GM12801 (cell line): ENCODE results near the gene ATP2C2.

ENCODE experiments used
- TF ChIP-seq, protein P1 (sequence below): IDR thresholded peaks from one replicate; pipeline ENCODE4 v1.5.1; 2011; ENCODE audit warnings: control low read depth; ENCODE audit not compliant: insufficient read length; ENCODE audit errors: extremely low read depth

The ATP2C2 gene

DNA sequence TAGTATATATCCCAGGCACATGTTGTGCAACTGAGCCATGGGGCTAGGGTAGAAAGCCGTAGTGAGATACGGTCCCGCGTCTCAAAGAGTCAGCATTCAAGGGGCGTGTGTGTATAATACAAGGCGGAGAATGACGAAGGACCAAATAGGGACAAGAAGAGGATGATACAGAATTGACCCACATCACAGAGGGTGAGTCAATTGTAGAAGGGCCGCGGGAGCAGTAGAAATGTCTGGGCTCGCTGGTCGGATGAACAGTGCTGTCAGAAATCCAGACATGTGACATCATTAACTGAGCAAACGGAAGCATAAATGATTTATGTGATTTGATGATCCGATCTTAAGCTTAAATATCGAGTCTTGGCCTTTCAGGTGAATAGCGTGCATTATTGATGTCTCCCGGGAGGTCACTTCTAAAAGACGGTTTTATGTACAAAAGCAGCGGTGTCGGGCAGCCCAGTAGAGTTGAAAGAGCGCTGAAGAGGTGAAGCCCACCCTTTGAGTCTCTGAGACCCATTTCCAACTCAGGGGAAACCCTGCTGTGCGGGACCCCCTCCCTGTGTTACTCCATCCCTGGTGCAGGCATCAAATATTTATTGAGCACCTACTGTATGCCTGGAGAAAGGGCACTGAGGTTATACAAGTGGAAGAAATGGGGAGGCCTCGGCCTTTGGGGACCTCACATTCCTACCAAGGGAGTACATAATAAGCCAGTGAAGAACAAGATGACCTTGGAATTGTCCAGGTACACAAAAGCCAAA lies 45.1 kb downstream of the ATP2C2 start:
- TF ChIP-seq, protein P1, sequence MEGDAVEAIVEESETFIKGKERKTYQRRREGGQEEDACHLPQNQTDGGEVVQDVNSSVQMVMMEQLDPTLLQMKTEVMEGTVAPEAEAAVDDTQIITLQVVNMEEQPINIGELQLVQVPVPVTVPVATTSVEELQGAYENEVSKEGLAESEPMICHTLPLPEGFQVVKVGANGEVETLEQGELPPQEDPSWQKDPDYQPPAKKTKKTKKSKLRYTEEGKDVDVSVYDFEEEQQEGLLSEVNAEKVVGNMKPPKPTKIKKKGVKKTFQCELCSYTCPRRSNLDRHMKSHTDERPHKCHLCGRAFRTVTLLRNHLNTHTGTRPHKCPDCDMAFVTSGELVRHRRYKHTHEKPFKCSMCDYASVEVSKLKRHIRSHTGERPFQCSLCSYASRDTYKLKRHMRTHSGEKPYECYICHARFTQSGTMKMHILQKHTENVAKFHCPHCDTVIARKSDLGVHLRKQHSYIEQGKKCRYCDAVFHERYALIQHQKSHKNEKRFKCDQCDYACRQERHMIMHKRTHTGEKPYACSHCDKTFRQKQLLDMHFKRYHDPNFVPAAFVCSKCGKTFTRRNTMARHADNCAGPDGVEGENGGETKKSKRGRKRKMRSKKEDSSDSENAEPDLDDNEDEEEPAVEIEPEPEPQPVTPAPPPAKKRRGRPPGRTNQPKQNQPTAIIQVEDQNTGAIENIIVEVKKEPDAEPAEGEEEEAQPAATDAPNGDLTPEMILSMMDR = no peak

DNA sequence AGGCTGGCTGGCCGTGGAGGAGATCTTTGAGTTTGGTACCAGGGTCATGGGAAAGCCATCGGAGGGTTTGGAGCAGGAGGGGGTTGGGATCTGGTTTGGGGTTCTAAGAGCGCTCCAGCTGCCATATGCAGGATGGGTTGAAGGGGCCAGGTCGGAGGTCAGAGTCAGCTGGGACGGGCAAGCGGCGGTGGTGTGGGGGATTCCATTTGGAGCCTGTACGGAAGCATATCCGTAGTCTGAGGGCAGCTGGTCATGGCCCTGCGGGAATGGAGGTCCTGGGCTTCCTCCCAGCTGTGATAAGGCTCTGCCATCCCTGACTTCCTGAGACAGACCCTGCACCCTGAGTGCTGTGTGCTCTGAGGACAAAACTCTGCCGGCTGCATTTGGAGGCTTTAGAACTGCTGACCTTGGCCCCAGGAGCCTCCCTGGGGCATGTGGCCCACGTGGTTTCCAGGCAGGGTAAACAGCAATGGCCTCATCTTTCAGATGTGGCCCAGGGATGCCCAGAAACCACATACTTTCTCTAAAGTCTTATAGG lies 46.5 kb downstream of the ATP2C2 start:
- TF ChIP-seq, protein P1 = no peak

DNA sequence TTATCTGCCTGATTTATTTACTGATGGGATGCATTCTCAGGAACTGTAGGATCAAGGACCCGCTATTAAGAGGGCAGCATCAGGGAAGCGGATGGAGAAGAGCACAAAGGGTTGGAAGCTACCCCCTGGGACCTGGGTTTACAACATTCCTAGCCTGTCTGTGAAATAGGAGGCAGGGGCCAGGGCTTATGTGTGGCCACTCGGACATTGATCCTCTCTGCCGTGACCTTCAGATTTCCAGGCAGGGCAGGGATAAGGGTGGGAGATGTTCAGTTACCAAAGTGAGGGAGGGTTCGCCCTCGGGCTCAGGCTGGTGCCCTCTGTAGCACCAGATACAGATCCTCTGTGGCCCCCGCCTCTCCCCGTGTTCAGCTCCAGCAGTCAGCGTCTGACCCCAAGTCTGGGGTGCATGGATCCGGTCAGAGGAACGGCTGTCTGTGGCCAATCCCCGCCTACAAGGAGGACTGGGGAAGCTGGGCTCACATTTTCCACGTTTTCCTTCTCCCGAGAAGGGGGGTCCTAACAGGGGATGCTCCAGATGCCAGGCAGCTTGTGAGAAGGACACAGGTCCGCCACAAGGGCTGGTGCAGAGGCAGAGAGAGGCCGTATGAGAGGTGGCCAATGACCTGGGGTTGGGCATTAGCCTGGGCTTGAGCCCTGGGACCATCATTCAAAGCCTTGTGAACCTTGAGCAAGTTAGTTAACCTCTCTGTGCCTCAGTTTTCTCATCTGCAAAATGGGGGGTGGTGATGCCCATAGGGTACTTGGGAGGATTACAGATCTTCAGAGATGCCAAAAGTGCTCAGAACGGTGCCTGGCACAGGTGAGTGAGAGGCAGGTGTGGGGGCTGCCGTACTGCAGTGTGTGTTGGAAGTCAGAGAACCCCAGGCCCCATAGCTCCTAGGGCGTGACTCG lies 48.3 kb downstream of the ATP2C2 start:
- TF ChIP-seq, protein P1 = no peak

DNA sequence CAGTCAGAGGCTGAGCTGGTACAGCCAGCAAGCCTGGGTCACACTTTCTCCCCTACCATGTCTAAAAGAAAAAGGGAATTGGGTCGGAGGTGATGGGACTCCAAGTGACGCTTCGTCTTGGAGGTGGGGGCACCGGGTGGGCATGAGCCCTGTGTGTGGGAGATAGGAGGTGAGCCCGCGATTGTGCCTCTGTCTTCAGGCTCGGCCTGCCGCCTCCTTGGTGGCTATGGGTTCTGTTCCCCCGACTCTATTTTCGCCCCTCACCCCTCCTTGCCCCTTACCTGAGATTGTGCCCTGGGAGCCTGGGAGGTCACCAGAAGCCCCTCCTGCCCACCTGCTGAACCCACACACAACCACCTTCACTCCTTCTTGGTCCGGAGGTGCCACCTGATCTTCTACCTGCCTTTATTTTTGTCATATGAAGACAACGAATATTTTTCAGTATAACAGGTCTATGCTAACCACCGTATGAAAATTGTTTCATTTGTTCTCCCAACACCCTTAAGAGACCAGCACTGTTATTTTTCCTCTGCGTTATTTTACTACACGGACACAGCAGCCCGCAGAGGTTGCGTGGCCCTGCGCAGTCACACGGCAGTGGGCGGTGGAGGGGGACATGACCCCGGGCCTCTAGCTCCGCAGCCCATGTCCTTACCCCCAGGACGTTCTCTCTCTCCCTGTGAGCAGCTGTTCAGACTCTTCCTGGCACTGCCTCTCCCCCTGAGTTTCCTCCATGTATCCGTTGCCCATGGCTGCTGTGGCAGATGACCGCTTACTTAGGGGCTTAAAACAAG lies 49.9 kb downstream of the ATP2C2 start:
- TF ChIP-seq, protein P1 = no peak

DNA sequence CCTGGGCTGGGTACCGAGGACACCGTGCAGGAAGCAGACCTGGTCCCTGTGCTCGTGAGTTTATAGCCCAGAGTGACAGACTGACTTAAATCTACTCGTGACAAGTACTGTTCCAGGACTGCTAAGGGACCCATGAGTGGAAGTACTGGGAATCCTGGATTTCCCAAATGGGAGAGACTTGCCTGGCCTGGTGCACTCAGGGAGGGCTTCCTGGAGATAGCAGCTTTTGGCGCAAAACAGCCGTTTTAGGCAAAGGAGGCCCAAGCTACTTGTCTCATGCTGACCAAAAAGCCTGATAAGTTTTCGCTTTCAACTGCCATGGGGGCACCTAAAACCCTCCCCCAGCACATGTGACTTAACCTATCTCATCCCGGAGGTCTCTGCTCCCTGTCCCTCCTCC lies 51.4 kb downstream of the ATP2C2 start:
- TF ChIP-seq, protein P1 = no peak

DNA sequence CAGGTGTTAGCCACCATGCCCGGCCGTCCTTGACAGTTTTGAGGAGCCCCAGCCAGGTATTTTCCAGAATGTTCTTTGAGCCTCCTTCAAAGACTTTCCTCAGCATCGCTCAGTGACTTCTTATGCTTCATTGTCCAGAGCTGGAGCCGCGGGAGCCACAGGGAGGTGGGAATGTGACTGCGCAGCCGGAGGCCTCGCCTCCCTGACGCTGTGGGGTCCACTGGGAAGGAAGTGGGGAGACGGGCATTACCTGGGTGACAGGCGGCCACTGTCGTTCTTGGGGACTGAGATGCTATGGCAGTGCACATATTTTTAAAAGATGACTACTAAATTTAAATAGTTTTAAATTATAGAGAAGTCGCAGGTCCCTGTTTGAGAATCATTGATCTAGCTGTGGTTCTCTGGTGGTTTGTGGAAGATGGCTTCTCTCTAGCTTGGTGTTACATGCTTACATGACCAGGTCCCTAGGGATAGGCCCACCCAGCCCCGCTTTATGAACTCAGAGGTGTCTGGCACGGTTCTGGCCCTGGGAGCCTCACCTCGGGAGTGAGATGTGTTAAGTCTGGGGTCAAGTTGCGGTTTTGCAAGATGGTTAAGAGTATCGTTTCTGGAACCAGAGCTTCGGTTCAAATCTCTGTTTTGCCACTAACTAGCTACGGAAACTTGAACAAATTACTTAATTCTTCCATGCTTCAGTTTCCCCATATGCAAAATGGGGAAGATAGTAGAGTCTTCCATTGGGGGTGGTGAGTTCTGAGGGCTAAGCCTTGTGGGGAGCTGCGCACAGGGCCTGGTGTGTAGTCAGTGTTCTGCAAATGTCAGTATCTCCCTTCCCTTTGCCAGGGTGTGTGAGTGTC lies 53.0 kb downstream of the ATP2C2 start:
- TF ChIP-seq, protein P1 = no peak
